H9 (cell line): ENCODE data around the gene EXOSC10. TPM values are rescaled to one million over a fixed set of nuclear protein-coding genes. Genes with fewer than 3 reads are reported as not detected.

Source experiments
- DNase-seq: peaks from one replicate; pipeline ENCODE4 v3.0.0-alpha.2; 2017
- H2AFZ ChIP-seq: one replicate; pipeline ENCODE4 v1.6.1; 2013; ENCODE audit warnings: mild to moderate bottlenecking, low read length, control low read depth, moderate library complexity
- H2AK5ac ChIP-seq: 2 replicates; pipeline ENCODE4 v1.6.1; 2013; ENCODE audit warnings: low read length, control low read depth, mixed read lengths; ENCODE audit not compliant: insufficient read length
- H2BK120ac ChIP-seq: one replicate; pipeline ENCODE4 v1.6.1; 2013; ENCODE audit warnings: low read depth, mild to moderate bottlenecking, low read length, control low read depth, inconsistent platforms; ENCODE audit not compliant: poor library complexity, severe bottlenecking
- H2BK12ac ChIP-seq: 2 replicates; pipeline ENCODE4 v1.6.1; 2013; ENCODE audit warnings: low read length, control low read depth, mixed read lengths, low read depth; ENCODE audit not compliant: insufficient read length
- H2BK15ac ChIP-seq: 2 replicates; pipeline ENCODE4 v1.6.1; 2013; ENCODE audit warnings: low read depth, low read length, control low read depth
- H2BK20ac ChIP-seq: one replicate; pipeline ENCODE4 v1.6.1; 2013; ENCODE audit warnings: low read depth, mild to moderate bottlenecking, low read length, control low read depth, inconsistent platforms; ENCODE audit not compliant: poor library complexity, severe bottlenecking
- H2BK5ac ChIP-seq: 2 replicates; pipeline ENCODE4 v1.6.1; 2013; ENCODE audit warnings: low read length, control low read depth, mixed read lengths; ENCODE audit not compliant: insufficient read length
- H3K14ac ChIP-seq: 2 replicates; pipeline ENCODE4 v1.6.1; 2013; ENCODE audit warnings: low read length, control low read depth; ENCODE audit not compliant: insufficient read depth
- H3K18ac ChIP-seq: 2 replicates; pipeline ENCODE4 v1.6.1; 2013; ENCODE audit warnings: low read depth, mild to moderate bottlenecking, mixed read lengths, low read length, control low read depth; ENCODE audit not compliant: insufficient read length
- H3K23ac ChIP-seq: 2 replicates; pipeline ENCODE4 v1.6.1; 2013; ENCODE audit warnings: low read length, control low read depth, mixed read lengths, low read depth; ENCODE audit not compliant: insufficient read length
- H3K23me2 ChIP-seq: 2 replicates; pipeline ENCODE4 v1.6.1; 2013; ENCODE audit warnings: low read depth, mild to moderate bottlenecking, mixed read lengths, low read length, control low read depth; ENCODE audit not compliant: insufficient read length, poor library complexity, severe bottlenecking
- H3K27ac ChIP-seq: 2 replicates; pipeline ENCODE4 v1.5.1; 2013; ENCODE audit warnings: low read length, control low read depth, mixed read lengths, low read depth; ENCODE audit not compliant: insufficient read length
- H3K27me3 ChIP-seq: 2 replicates; pipeline ENCODE4 v1.6.1; 2013; ENCODE audit warnings: low read length, control low read depth, inconsistent platforms; ENCODE audit not compliant: insufficient read depth
- H3K4ac ChIP-seq: 2 replicates; pipeline ENCODE4 v1.6.1; 2013; ENCODE audit warnings: low read depth, mild to moderate bottlenecking, control low read depth, inconsistent platforms, low read length, moderate library complexity
- H3K4me1 ChIP-seq: 2 replicates; pipeline ENCODE4 v1.6.1; 2013; ENCODE audit warnings: low read length, control low read depth, inconsistent platforms; ENCODE audit not compliant: insufficient read depth
- H3K4me2 ChIP-seq: 2 replicates; pipeline ENCODE4 v1.6.1; 2013; ENCODE audit warnings: low read length, control low read depth, mixed read lengths; ENCODE audit not compliant: insufficient read length, insufficient read depth
- H3K56ac ChIP-seq: 2 replicates; pipeline ENCODE4 v1.6.1; 2013; ENCODE audit warnings: low read depth, mild to moderate bottlenecking, mixed read lengths, low read length, control low read depth; ENCODE audit not compliant: insufficient read length
- H3K79me1 ChIP-seq: 2 replicates; pipeline ENCODE4 v1.6.1; 2013; ENCODE audit warnings: low read depth, mild to moderate bottlenecking, moderate library complexity, low read length, control low read depth, inconsistent platforms; ENCODE audit not compliant: insufficient read depth, poor library complexity, severe bottlenecking
- H3K79me2 ChIP-seq: 2 replicates; pipeline ENCODE4 v1.6.1; 2013; ENCODE audit warnings: low read length, control low read depth, inconsistent platforms; ENCODE audit not compliant: insufficient read depth
- H3K9ac ChIP-seq: 2 replicates; pipeline ENCODE4 v1.6.1; 2013; ENCODE audit warnings: low read length, control low read depth, mixed read lengths; ENCODE audit not compliant: insufficient read length; ENCODE audit errors: extremely low read depth
- H3K9me3 ChIP-seq: one replicate; pipeline ENCODE4 v1.6.1; 2013; ENCODE audit warnings: low read depth, low read length, inconsistent platforms; ENCODE audit not compliant: control insufficient read depth
- H3T11ph ChIP-seq: one replicate; pipeline ENCODE4 v1.6.1; 2013; ENCODE audit warnings: mild to moderate bottlenecking, low read length, control low read depth, inconsistent platforms
- H4K20me1 ChIP-seq: one replicate; pipeline ENCODE4 v1.6.1; 2013; ENCODE audit not compliant: control insufficient read depth, insufficient read length, insufficient read depth
- H4K5ac ChIP-seq: 2 replicates; pipeline ENCODE4 v1.6.1; 2013; ENCODE audit warnings: low read depth, mild to moderate bottlenecking, mixed read lengths, low read length, control low read depth; ENCODE audit not compliant: insufficient read length
- H4K8ac ChIP-seq: replicated peaks from 2 replicates; pipeline ENCODE4 v1.6.1; 2013; ENCODE audit warnings: low read length, control low read depth, mixed read lengths, low read depth; ENCODE audit not compliant: insufficient read length
- H4K91ac ChIP-seq: 2 replicates; pipeline ENCODE4 v1.6.1; 2013; ENCODE audit warnings: low read depth, mild to moderate bottlenecking, moderate library complexity, mixed read lengths, low read length, control low read depth; ENCODE audit not compliant: insufficient read length
- H3K27ac Mint-ChIP-seq, 3 experiments: 2 replicates in 2 of 3; 3 replicates in 1 of 3; pipeline ENCODE4 v1.8.0; 2020 to 2021; ENCODE audit warnings: mixed read lengths in 3 of 3, mild to moderate bottlenecking in 1 of 3, moderate library complexity in 1 of 3
- H3K27me3 Mint-ChIP-seq: 2 replicates; pipeline ENCODE4 v1.8.0; 2021; ENCODE audit warnings: low read depth, mild to moderate bottlenecking, moderate library complexity, mixed read lengths
- H3K36me3 Mint-ChIP-seq, 3 experiments: 2 replicates in 2 of 3; 3 replicates in 1 of 3; pipeline ENCODE4 v1.8.0; 2020 to 2021; ENCODE audit warnings: low read depth in 3 of 3, mixed read lengths in 3 of 3; ENCODE audit not compliant: insufficient read depth in 1 of 3
- H3K4me1 Mint-ChIP-seq, 2 experiments: 2 replicates each; pipeline ENCODE4 v1.8.0; 2020; ENCODE audit warnings: mixed read lengths in 2 of 2
- H3K4me3 Mint-ChIP-seq, 2 experiments: 2 replicates in 1 of 2; 3 replicates in 1 of 2; pipeline ENCODE4 v1.8.0; 2020 to 2021; ENCODE audit warnings: mild to moderate bottlenecking in 2 of 2, mixed read lengths in 2 of 2, moderate library complexity in 1 of 2
- H3K9me3 Mint-ChIP-seq, 2 experiments: 2 replicates in 1 of 2; 3 replicates in 1 of 2; pipeline ENCODE4 v1.8.0; 2020; ENCODE audit warnings: mild to moderate bottlenecking in 2 of 2, mixed read lengths in 2 of 2, moderate library complexity in 1 of 2
- WGBS: extraction: QIAGEN DNeasy Blood & Tissue Kit; methylation state at CpG from one replicate; pipeline ENCODE4 v1.1.7; 2013; ENCODE audit warnings: missing lambda C conversion rate, low lambda C conversion rate, mixed read lengths; ENCODE audit not compliant: insufficient read length; ENCODE audit errors: extremely low coverage; 5-methylcytosine and 5-hydroxymethylcytosine counted together
- total RNA-seq: library from RNA; stranded (reverse); gene quantifications from 2 replicates; pipeline ENCODE4 v1.2.1, GENCODE V29; 2021
- TF ChIP-seq, protein P1 (sequence below): fragments of 200-600 bp; sonication (generic); conservative IDR thresholded peaks from 3 replicates; pipeline ENCODE4 v1.8.0; 2021; ENCODE audit warnings: antibody characterized with exemption, mild to moderate bottlenecking

Gene EXOSC10
- total RNA-seq, 1 experiment from 2014 or later = 83.4 TPM

GRCh38 chr1:11124965-11125364 is 25.3 kb upstream of the EXOSC10 start:
- peaks cover 41 to 89% (median 68%) of the 10 kb centered on the region in 3 experiments; a peak in 6 of 7 replicates for H3K36me3 Mint-ChIP-seq
- H4K8ac ChIP-seq = no peak overlapping the region
- no peak overlapping the region for H2BK15ac ChIP-seq

More at GRCh38 chr1:11124965-11125364, 25.3 kb upstream of the EXOSC10 start:
- no peak for DNase-seq
- Histone ChIP-seq H3K9me3 (no peaks in the 10 kb centered on the region), H3K4me2 (no peak overlapping the region), H3K9ac (no peak overlapping the region), H3K18ac (no peak overlapping the region), H3K23me2 (no peaks in the 10 kb centered on the region), H2AFZ (no peak overlapping the region), H3K4me1 (no peaks in the 10 kb centered on the region), H2AK5ac (no peak overlapping the region), H2BK5ac (no peak overlapping the region), H3K23ac (no peak overlapping the region), H3T11ph (no peak overlapping the region), H3K27ac (no peak overlapping the region), H2BK20ac (no peak overlapping the region), H2BK120ac (no peak overlapping the region), H4K91ac (no peak overlapping the region), H3K27me3 (no peaks in the 10 kb centered on the region), H3K14ac (no peak overlapping the region), H4K5ac (no peak overlapping the region), H3K4ac (no peak overlapping the region), H4K20me1 (no peaks in the 10 kb centered on the region), H2BK12ac (no peak overlapping the region), H3K79me2 (no peaks in the 10 kb centered on the region), H3K56ac (no peak overlapping the region), H3K79me1 (no peaks in the 10 kb centered on the region)
- Mint-ChIP-seq H3K27ac (no peak overlapping the region; a peak in 1 of 7 replicates), H3K27me3 (no peaks in the 10 kb centered on the region), H3K4me1 (no peaks in the 10 kb centered on the region), H3K4me3 (no peak overlapping the region), H3K9me3 (no peaks in the 10 kb centered on the region)
- TF ChIP-seq, protein P1, sequence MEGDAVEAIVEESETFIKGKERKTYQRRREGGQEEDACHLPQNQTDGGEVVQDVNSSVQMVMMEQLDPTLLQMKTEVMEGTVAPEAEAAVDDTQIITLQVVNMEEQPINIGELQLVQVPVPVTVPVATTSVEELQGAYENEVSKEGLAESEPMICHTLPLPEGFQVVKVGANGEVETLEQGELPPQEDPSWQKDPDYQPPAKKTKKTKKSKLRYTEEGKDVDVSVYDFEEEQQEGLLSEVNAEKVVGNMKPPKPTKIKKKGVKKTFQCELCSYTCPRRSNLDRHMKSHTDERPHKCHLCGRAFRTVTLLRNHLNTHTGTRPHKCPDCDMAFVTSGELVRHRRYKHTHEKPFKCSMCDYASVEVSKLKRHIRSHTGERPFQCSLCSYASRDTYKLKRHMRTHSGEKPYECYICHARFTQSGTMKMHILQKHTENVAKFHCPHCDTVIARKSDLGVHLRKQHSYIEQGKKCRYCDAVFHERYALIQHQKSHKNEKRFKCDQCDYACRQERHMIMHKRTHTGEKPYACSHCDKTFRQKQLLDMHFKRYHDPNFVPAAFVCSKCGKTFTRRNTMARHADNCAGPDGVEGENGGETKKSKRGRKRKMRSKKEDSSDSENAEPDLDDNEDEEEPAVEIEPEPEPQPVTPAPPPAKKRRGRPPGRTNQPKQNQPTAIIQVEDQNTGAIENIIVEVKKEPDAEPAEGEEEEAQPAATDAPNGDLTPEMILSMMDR = no peak
- no CpG with 5 or more reads among the region's 3 CpGs for WGBS
